HG03457 (cell line): Measurements from ENCODE around the gene MAP2K5.

Experiments used
- ATAC-seq: cut with Tn5 transposase; IDR thresholded peaks from one replicate; pipeline ENCODE4 v1.9.1; 2021; ENCODE audit warnings: moderate number of reproducible peaks; ENCODE audit not compliant: unreplicated experiment

The MAP2K5 gene

DNA sequence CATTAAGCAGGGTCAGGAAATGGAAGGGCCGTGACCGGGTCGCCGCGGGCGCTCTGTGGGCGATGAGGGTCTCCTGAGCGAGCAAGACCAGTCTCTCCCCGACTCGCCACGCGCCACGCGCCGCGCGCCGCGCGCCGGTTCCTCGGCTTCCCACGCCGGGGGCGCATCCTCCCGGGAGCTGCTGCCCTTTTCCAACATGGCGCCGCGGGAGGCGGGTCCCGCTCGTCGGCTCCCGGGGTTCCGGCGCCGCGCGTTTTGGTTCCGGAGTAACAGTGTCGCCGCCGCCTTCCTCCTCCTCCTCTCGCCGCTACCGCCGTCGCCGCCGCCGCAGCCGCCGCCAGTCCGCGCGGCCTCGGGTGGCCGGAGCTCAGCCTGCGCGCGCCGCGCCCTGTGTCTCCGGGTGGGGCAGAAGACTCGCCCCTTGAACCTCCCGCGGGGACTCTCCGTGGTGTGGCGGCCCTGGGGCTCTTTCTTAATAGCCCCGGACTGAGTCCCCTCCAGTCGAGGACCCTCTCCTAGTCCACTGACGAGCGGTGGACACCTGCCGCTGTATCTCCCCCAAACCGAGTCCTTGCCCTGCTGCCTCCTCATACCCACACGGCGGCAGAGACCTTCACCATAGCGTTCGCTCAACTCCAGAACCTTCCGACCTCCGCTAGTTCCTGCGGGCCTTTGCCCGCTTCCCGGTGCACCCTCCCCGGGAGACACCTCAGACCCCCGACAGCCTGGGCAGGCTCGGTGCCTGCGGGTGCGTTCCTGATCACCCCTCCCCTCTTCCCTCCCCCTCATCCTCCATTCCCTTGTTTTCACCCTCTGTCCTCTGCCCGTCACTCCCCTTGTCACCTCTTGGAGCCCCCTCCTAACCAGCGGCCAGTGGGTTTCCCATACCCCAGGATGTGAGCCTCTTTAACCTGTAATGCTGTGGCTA is at the start of gene MAP2K5:
Gene MAP2K5, plus strand, starts transcription at position 284 of the 928 bp plus-strand sequence. Its CDS starts 633 bp downstream, at position 917.
- no peak for ATAC-seq

DNA sequence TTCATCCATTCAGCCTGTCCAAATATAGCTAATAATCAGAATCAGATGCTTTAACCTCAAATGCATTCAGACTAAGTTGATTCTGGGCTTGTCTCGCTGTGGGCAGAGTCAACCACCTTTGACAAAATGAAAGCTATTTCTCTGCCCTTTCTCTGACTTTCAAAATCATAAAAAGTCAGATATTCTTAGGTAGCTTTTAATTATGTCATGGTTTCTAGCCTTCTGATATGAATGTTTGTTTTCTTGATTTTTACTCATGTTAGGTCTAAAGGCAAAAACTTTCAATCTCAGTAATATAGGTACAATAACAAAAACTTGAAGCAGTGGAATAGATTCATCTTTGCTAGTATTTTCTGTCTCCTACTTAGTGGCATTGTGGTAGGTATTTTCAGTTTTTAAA is 46.9 kb upstream of the MAP2K5 start:
- ATAC-seq = no peak

DNA sequence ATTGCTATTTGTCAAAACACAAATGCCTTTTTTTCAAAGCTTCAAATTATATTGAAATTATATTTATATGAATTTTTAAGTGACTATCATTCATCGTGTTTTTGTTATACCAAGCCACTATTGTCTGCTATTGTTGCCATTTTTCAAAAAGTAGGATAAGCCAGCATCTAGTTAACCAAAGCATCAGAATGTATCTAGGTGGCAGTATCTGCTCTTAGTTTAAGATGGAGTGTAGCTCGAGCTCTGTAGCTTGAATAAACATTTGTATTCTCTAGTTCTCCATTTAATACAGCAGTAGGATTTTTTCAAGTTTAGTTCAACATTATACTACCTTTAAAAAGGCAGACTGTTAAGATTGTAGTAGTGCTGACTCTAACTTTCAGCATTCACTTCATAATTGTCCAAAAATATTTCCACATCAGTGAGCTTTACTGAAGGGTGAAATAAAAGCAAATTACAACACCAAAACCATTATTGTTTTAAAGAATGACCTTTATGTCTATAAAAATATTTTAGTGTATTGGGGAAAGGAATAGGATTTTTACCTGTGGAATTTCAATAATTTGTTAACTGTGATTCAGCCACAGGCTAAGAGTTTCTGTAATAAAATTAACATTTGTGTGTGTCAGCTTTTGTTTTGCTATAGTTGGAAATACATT is 41.2 kb upstream of the MAP2K5 start:
- ATAC-seq = no peak

DNA sequence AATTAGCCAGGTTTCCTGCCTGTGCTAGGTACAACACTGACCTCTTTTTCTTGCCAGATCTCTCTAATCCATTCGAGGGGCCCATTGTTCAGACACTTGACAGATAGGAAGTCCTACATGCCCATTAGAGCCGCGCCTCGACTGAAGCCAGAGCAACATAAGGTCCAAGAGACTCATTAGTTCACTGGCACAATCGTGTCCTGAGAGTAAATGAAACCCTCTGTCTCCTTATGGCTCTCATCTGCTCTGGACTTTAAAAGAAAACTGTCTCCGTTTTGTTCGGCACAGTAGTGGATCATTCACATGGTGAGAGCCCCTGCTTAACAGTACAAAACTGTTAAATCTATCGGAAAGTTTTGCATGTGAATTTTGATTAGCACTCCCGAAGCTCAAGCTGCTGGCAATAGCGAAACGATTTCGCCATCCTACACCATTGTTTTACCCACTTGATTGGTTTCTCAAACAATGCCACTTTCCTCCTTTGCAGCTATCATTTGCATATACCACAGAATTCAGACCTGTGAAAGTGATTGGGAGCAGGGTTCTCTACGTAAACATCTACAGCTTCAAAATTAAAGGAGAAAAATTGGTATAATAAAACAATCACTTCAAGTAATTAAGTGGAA is 40.6 kb upstream of the MAP2K5 start:
- no peak for ATAC-seq

DNA sequence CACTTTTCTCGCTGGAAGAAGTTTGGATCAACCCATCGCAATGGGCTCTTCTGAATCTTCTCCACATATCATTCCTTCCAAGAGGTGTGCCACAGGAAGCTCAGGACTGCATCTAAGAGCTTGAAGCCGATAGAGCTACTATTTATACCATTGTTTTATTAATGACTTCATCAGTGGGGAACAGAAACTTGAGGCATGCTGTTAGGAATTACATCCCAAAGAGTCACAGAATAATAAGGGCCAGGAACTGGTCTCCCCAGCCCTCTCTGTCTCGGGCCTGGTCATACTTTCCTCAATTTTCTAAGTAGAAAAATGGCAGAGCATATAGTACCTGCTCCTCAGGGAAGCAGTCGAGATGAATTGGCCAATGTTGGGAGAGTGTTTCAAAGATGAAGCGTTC is 38.4 kb upstream of the MAP2K5 start:
- no peak for ATAC-seq

DNA sequence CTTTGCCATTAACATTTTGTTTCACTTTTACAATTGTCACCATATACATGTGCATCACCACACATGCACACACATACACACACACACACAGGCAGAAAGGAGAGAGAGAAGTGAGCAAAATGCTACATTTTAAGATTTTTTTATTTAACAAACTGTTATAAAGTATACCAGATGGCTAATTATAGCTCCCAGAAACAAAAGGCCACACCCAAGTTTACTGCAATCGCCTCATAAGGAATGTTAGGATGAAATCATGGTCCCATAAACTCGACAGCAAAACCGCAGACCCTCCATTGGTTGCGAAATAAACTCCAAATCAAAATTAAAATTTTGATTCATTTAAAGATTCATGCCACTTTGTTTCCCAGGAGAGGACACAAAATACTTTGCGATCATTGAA is 37.7 kb upstream of the MAP2K5 start:
- no peak for ATAC-seq

DNA sequence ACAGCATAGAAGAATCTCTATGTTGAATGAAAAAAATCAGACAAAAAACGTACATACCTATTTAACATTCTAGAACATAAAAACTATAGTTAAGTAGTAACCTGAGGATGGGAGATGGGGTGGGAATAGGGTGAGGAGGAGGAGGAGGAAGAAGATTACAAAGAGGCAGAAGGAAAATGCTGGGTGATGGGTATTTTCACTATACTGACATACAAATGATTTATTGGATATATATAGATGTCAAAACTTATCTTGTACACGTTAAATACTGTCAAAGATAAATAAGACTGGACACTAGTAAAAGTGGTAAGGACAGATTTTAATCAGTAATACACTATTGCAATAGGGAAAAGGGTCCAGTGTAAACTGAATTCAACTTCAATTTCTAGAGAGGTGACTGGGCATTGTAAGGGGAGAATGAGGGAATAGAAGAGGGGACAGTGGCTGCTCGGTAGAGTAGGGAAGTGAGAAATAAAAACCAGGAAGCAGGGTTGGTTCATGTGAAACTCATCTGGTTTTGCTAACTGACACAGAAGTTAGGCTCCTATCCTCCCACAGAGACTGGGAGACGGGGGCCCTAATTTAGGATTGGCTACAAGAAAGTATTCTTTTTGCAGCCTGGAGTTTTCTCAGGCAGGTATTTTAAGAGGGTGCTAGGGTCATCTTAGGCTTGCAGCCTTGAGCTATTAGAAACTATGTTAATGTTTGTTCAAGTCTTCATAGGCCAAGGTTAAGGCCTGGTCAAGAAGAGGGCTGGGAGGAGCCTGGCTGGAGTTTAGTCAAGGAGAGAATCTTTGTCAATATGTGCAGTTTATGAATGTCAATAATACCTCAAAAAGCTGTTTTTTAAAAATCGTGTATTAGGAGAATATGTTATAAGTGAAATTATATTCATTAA is 36.6 kb upstream of the MAP2K5 start:
- no peak for ATAC-seq

DNA sequence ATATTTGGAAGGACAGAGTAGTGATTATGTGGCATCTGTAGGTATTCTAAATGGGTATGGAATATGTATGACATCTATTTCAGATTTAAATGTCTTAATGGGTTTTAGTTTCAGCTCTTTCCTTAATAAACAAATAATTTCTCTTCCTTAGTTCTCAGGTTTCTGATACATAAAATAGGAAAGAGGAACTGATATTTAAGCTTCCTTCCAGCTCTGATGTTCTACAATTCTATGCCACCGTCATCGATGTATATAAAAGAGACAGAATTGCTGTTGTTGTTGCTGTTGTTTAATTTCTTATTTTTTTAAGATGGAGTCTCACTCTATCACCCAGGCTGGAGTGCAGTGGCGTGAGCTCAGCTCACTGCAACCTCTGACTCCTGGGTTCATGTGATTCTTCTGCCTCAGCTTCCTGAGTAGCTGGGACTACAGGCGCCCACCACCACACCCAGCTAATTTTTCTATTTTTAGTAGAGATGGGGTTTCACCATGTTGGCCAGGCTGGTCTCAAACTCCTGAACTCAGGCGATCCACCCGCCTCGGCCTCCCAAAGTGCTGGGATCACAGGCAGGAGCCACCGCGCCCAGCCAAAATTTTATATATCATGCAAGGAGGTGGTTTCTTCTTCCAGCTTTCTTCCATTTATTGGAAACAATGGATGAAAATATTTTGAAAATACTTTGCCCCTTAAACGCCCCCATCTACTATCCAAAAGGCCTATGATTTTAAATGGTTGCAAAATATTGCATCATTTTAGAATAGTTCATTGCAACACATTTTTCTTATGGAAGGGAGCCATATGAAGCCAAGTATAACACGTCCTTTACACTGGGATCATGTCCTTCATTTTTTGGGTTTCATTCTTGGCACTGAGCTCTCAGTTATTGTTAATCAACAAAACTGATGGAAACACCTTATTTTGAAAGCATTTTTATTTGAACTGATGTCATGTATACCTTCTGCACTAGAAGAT is 35.4 kb upstream of the MAP2K5 start:
- no peak for ATAC-seq

DNA sequence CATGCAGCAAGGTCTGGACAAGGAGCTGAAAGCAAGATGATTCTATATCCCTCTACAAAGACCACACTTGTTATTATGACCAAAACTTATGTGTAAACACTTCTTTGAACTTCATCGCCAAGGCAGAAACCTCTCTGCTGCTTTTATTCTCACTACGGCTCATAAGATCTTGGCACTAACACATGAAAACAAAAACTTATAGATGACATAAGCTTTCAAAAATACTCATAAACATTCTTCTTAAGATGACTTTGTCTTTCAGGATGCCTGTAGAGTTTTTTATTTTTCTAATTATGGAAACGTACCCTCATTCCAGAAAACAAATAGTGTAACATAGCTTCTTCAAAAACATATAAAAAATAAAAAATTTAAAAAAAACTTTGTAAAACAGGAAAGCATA is 34.1 kb upstream of the MAP2K5 start:
- no peak for ATAC-seq

DNA sequence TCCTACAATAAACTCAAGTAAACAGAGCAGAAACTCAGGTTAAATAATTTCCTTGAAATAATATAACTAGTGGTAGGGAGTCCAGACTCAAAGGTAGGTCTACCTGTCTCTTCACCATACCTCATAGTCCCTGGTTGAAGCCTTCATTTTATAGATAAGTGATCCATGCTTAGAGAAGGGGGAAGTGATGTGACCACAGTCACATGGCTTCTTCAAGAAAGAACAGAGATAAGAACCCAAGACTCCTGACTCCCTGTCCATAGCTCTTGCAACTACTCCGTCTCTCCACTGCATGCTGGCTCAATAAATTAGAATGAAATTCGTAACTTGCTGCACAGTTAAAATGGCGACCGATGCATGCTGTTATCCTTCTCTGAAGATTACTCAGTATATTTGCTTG is 32.6 kb upstream of the MAP2K5 start:
- no peak for ATAC-seq

DNA sequence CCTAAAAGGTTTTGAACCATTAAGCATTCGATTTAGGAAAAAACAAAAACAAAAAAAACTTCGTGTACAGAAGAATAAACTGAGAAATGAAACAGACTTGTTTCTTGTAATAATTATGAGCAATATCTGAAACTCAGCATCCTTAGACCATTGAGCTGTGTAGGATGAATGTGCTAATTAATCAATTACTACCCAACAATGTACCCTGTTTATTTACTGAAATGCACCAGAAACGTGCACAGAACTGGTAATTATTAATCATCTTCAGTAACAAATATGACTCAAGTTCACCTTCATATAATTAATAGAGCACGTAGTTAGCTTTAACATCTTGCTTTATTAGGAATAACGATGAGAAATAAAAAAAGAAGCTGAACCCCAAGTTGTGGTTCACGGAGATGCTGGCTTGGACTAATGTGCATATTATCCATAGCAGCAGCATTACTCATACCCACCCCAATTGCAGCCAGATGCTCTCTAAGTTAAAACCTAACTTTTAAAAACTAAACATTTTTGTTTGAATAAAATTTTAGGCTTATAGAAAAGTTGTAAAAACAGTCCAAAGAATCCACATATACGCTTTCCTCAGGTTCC is 31.8 kb upstream of the MAP2K5 start:
- ATAC-seq = no peak

DNA sequence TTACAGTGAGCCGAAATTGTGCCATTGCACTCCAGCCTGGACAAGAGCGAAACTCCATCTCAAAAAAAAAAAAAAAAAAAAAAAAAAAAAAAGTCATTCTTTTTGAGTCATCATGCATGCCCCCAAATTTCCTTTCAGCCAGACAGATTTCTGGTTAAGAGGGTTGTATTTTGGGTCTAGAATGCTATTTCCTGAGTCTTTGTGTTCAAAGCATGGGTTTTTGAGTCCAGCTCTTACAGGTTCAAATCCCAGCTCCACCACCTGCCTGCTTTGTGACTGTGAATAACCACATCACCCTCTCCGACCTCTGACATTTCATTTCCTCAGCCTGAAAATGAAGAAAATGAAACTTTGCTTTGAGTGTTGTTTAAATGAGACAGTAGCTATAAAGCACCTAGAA is 30.9 kb upstream of the MAP2K5 start:
- ATAC-seq = no peak

DNA sequence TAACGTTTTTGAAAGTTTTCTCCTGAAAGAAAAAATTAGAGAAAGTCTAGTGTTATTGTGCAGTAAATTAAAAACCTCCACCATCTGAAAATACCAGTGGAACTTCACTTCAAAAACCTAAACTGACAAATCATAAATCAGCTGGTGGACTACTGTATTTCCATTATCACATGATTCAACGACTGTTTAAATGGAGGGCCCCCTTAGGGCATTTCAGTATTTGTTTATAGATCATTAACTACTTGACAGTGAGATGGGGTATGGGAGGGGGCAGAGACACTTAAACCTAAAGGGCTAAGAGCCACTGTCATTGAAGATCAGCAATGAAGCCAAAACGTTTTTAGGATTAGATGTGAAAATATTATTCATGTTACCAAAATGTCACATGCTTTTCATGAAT is 30.4 kb upstream of the MAP2K5 start:
- no peak for ATAC-seq

DNA sequence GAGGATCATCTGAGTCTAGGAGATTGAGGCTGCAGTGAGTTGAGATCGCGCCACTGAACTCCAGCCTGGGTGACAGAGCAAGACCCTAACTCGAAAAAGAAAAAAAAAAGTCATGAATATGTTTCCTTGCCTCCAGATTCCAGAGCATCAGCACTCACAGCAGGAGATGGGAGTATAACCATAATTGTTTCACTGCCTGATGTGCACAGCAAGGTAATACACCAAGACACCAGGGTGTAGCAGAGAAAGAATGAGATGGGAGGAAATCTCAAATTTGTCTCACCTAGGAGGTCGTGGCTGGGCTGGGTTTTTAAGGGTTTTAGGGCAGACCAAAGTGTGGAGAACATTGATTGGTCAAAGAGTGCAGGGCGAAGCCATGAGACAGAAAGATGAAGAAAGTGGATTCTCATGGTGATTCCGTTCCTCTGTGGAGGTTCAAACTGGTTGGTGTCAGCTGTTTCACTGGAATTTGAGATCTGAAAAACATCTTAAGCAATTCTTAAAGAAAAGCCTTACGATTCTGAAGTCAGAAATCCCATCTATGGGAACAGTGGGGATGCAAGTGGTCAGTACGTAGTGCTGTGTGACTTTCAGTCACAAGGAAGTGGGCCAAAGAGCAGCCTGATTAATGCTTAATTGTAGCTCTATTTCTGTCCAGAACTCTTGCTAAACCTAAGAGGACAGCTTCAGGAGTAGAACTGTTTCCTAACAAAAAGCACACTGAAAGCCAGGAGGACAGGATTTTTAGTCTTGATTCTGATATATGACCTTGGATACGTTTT is 29.4 kb upstream of the MAP2K5 start:
- no peak for ATAC-seq

DNA sequence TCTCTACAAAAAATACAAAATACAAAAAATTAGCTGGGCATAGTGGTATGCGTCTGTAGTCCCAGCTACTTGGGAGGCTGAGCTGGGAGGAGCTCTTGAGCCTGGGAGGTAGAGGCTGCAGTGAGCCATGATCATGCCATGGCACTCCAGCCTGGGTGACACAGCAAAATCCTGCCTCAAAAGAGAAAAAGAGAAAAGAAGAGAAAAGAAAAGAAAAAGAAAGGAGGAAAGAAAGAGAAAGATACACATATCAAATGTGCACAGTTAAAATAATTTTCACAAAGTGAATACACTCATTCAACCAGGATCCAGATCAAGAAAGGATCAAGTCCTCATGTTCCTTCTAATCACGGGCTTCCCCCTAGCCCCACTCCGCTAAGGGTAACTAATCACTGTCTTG is 27.4 kb upstream of the MAP2K5 start:
- ATAC-seq = no peak

DNA sequence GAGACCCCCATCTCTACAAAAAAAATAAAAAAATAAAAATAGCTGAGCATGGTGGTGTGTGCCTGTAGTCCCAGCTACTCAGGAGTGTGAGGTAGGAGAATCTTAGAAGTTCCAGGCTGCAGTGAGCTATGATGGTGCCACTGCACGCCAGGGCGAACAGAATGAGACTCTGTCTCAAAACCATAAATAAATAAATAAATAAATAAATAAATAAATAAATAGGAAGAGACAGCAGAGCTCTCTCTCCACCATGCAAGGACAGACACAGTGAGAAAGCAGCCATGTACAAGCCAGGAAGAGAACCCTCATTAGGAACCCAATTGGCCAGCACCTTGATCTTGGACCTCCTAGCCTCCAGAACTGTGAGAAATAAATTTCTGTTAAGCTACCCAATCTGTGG is 26.9 kb upstream of the MAP2K5 start:
- no peak for ATAC-seq

DNA sequence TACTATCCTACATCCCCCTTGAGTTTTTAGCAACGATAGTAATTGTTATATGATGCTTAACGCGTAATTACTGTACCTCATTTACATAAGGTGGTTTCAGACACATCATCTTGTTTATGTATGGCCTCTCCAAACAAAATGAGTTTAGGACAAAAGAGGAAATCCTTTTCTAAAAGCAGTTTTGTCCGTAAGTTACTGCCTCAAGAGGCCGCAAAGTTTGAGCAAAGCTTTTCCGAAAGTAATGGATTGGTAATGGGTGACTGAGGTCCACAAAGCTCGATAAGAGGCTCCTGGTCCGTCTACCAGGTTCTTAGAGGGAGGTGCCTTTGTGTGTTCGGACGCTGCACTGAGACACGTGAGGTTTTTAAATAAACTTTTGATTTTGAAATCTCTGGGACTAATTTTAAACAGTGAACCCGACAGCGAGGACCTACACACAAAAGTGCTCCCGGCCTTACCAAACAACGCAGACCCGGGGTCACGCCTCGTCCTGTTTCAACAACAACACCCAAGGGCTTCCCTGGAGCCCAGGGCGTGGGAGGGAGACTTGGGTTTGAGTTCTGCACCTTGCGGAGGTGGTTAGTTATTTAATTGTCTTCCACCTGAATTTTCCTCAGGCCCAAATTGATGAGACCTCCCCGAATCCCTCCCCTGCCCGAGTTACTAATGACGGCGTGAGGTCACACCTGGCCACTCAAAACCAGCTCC is 22.0 kb upstream of the MAP2K5 start:
- ATAC-seq = no peak
